GM19468 (cell line): ENCODE data around the gene ELP4.

Experiments used
- ATAC-seq: cut with Tn5 transposase; IDR thresholded peaks from one replicate; pipeline ENCODE4 v1.9.1; 2021; ENCODE audit warnings: mild to moderate bottlenecking, moderate library complexity, moderate number of reproducible peaks; ENCODE audit not compliant: unreplicated experiment; ENCODE audit errors: extremely low read depth

Gene ELP4

DNA sequence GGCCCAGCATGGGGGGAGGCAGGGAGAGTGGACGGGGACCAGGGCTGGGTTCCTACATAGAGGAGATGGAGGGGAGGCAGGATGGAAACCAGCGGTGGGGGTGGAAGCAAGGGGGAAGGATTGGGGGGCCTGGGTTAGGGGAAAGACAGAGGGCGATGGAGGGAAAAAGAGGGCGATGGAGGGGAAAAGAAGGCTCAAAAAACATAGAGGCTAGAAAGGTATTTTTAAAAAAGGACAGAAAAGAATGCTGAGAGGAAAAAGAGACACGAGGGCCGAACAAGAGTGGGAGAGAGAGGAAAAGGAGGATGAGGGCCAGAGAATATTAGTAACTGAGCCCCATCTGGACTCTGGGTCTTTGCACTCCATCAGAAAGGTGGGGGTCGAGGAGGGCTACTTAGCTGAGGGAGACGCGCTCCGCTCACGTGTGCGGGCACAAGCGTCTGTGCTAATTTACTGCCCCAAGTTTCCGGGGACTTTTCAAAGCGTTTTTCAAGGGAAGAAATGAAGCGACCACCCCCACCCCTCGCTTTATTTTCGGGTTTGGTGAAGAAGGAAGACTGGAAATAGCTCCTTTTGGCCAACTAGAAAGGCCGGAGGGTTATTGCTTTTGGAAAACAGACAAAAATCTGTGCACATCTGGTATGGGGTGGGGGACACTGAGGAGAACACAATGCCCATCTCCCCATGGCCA, 287.1 kb downstream of the ELP4 start:
- no peak for ATAC-seq

DNA sequence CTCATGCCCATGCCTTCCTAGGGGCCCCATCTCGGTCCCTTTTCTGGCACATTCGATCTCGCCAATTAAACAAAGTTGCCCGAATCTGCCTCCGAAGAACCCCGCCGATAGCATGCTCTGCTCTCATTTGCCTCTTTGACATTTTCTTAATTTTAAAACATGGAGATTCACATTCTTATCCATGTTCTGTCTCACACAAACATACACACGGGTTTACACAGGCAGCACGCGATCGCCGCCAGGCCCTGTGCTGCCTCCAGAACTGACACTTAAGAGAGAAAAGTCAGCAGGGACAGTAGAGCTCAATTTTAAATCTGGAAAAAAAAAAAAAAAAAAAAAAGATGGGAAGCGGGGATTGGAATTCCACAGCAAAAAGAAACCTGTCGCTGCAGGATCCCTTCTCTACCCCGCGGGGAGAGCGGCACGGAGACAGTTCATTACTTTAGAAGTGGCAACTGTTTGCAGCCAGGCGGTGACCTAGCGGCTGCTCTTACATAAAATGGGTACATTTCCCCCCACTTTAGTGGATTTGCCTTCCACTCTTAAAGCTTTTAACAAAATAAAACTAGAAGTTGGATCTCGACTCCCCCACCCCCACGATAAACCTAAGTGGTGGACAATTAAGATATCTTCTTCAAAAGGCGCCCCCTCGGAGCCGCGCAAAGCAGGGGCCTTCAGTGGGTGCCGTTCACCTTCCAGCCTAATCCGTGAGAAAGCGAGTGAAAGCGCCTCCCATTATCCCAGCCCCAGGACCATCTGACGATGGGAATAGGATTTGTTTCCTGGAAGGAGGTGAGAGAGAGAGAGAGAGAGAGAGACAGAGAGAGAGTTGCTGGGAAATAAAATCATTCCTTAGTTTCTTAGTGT, 287.9 kb downstream of the ELP4 start:
- no peak for ATAC-seq

DNA sequence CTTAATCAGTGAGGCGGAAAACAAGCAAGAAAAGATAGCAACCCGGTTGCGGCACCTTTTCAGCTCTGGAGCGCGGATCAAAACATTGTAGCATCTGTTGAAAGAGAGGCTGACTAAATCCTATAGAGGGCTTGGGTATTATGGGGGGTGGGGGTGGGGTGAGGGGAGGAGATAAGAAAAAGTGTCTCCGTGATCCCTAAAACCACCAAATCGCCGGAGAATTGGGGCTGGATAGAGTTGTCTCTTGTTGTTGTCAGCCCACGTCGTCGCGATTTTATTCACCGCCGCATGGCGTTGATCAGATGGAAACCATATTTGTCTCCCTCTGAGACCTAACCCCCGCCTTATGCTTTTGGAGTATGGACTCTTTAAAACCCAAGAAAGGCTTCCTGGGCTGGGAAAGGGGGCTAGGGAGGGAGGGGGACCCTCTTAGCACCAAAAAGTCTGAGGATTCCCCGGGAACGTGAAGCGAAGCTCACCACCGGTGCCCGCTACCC, 288.5 kb downstream of the ELP4 start:
- no peak for ATAC-seq

DNA sequence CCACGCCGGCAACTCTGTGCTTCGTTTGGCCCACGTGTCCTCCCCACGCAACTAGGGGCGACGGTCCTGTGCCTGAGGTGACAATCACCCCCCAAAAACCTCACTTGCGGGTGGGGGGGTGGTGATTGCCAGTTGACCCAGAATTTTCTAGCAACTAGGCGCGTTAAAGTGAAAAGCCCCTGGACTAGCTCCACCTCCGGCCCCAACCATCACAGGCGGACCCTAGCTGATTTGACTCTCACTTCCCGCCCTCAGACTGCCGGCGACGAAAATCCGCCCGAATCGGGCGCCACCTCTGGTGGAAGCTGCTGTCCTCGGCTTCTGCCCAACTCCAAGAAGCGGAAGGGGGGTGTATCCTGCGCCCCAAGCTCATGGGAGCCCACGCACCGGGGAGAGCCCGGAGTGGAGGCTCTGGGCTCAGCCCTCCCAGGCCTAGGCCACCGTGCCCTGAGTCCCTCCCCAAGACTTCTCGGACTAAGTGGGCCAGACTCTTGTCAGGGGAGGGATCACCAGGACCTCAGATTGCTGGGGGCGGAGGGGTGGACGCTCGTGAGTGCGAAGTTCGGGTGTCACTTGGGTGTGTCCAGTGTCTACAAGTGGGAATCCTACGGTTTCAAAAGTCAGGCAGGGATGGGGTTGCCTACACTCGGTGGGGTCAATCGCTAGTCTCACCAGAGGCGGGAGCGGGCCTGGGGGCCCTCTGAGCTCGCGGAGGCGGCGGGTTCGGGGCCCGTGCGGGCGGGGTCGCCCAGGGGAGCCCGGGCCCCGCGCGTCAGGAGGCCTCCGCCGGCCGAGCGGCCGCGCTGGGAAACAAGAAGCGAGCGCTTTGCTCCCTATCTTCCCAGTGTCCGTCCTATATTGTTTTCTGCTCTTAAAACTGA, 289.2 kb downstream of the ELP4 start:
- ATAC-seq, result no peak

DNA sequence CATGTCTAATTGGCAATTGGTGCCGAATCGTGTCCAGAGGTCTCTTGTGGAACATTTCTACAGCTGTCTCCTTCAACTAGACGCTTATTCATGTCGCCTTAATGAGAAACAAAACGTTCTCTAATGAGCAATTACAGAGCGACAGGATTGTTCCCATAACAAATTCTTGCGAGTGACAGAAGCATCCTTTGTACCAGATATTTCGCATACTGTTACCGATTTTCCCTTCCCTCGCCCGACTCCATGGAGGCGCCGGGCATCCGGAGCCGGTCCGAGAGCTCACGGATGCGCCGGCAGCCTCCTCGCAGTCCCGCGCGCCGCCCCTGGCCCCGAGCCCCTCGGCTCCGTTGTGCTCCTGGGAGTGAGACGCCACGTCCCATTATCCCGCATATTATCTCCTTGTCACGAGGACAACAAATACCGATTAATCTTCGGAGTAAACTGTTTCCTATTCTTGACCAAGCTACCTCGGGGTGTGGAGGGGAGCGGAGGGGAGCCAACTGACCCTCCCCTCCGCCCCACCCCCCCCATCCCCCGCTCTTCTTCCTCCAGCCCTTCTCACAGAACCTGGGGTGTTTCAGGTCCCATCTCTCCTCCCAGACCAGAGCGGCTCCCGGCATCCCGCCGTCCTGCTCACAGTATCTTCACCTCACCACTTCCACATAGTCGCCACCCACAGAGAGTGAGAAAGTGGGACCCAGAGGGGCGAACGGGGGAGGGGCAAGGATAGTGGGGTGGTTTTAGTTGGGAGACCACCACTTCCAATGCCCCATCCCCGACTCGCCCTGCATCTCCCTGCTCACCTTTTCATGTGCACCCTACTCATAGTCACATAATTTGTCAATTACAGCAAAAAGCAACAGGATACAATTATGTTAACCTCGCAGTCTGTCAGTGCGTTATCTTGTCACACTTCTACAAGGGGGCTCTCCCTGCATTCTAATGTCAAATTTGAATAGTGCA, 290.1 kb downstream of the ELP4 start:
- no peak for ATAC-seq

DNA sequence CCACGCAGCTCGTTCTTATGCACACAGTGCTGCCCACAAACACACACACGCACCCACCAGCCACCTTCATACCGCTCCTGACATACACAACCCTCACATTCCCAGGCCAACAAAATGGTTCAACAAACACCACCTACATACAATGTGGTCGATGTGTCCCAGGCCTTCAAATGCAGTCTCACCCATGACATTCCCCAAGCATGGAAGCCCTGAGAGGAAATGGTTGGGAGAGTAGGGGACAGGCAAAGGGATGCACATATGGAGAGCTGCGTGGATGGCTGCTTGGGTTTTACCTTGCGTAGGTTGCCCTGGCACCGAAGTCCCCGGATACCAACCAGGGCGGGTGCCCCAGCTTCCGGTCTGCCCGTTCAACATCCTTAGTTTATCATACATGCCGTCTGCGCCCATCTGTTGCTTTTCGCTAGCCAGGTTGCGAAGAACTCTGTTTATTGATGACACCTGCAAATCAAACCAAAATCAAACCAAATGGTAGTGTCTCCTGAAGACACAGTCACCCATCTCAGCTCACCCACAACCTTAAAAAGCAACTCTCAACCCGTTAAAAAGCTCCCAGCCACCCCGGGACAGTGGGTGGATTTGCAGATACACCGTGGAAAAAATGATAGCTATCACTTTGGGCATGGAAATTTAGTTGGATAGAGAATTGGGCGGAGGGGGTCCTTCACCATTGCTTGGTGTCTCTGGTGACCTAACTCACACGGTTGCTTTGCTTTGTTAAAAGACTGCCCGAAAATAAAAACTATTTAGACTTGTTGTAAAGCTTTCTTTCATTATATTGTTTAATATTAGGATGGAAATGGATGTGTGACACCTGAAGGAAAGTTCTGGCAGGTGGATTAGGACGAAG, 291.1 kb downstream of the ELP4 start:
- ATAC-seq, result no peak

DNA sequence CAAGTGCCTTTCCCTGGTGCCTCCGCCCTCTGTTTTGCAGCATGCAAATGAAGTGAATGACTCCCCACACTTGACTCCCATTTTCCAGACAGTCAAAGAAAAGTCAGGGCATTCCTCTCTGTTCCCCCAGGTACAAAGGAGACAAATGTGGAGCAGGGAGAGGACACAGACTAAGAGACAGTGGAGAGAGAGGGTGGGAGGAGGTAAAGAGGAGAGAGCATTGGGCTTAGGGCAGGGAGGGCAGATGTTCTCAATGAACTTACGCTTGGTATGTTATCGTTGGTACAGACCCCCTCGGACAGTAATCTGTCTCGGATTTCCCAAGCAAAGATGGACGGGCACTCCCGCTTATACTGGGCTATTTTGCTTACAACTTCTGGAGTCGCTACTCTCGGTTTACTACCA, 291.7 kb downstream of the ELP4 start:
- ATAC-seq, result no peak

DNA sequence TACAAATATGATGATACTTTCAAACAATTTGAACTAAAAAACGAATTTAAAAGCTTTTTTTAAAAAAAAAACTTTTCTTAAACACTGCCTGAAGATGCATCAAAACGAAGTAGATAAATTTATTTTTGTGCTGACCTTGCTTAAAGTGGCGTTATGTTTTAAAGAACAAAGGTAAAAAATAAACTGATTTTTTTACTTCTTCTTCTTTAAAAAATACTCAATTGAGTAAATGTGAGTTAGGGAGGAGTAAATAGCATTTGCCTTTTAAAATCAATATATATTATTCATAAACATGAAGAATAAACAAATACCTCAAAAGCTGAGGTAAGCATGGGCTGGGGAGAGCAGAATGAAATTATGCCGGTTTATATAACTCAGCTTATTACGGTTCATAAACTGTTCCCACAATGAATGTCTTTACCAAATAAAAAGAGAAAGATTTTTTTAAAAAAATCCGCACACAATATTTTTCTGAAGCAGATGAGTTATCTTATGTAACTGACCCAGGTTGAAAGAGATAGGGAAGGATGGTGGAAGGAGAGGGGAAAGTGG, 292.5 kb downstream of the ELP4 start:
- no peak for ATAC-seq

DNA sequence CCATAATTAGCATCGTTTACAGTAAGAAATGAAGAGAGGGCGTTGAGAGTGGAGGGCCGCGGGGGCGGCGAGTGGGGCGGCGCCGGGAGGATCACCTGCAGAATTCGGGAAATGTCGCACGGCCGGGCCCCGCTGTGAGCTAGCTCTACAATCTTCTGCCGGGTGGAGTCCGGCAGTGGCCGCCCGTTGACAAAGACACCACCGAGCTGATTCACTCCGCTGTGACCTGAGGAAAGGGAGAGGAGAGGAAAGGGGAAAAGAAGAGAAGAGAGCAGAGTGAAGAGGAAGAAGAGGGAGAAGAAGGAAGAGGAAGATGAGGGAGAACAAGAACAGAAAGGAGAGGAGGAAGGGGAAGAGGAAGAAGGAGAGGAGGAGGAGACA, 293.0 kb downstream of the ELP4 start:
- no peak for ATAC-seq

DNA sequence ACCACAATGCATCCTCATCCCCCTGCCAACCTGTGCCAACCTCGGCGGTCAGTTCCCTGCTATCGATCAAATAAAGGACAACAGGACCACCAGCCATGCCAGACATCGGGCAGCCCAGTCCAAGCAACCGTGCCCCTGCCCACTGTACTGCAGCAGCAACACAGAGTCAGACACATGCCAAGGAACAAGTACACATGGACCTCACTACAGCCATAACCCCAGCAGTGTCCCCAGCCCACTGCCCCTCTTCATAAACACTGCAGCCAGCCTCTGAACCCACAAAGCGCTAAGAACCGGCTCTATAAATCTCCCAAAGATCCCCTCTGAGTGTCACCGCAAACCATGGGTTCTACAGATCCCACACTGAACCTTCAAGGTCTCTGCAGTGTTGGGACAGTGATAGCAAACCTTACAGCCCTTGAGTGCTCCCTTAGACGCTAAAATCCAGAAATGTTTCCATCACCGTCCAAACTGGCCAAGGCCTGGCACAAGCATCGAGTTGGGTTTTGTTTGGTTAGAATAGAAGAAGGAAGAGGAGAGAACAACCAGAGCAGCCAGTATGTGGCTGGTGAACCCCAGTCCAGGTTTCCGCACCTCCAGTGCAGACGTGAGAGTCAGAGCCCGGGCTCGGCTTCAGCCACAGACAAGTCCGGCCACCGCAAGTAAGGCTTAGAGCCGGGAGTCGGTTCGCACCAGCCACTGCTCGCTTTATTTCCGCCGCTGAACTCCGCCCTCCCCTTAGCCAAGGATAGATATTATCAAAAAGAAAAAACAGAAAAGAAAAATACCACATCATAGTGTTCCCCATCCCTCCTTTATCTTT, 293.6 kb downstream of the ELP4 start:
- ATAC-seq, result no peak

DNA sequence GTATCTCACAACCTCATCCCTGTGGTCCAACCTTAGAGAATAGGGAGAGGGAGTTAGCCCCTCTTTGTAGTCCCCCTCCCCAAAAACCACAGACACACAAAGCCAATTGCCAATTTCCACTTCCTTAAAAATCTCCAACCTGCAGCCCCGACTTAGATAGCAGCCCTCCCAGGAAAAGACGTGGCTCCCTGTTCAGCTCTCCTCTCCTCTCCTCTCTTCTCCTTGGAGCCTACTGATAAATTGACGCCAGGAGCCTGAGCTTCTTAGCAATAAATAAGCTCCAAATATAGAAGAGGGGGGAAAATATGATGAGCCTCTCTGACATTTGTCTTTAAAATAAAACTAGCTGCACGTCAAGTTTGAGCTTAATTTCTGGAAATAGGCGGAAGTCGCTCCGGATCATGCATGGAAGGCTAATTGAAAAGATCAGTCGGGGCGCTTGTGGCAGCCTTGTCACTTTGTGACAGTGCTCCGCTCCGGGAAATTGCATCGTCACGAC, 294.3 kb downstream of the ELP4 start:
- no peak for ATAC-seq

DNA sequence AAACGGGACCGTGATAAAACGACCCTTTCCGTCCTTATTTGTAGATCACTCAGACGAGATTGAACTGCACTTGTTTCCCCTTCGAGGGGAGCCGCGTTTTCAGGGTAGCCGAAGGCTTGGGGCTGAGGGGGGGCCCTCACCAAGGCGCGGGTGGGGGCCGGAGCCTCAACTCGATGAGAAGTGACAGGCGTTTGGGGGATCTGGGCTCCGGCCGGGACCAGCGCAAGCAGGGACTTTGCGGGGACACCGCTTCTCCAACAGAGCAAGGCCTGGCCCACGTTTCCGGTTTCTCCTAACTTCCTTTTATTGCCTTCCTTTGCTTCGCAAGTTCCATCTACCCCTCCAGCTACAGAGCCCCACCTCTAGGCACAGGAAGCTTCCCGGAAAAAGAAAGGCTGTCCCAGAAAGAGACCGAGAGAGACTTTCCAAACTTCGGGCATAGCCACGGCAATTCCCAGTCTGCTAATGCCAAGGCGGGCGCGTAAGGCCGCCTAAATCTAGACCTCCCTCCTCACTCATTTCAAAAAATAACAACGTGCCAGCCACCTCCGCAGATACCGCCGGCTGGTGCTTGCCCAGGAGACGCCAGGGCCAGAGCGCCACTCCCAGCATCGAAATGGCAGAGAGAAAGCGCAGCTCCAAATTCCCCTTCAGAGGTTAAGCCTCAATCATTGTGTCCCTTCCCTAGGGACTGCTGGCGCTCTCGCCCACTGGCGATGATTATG, 294.9 kb downstream of the ELP4 start:
- ATAC-seq, result no peak

DNA sequence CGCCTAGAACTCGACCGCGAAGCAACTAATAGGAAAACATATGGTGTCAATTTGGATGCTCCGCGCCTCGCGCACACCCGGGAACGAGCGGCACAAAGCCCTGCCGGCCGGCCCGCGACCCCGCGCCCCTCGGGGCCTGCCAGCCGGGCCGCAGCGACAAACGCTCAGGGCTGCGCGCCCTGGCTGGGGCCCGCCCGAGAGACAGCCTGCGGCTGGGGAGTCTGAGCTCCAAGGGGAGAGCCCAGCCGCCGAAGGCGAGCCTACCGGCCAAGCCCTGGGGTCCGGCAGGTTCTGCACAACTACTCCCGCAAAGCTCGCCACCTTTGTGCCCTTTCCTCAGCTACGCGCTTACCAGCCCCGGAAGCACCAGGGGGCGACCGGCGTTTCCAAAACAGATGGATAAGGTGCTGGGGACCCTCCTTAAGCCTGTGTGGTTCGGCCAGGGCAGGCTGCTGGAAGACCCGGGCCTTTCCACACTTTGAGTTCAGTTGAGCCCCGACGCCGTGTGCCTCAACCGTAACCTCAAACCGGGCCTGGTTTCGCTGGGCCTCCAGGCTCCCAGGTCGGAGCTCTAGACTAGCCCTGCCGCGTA, 295.6 kb downstream of the ELP4 start:
- ATAC-seq, result no peak

DNA sequence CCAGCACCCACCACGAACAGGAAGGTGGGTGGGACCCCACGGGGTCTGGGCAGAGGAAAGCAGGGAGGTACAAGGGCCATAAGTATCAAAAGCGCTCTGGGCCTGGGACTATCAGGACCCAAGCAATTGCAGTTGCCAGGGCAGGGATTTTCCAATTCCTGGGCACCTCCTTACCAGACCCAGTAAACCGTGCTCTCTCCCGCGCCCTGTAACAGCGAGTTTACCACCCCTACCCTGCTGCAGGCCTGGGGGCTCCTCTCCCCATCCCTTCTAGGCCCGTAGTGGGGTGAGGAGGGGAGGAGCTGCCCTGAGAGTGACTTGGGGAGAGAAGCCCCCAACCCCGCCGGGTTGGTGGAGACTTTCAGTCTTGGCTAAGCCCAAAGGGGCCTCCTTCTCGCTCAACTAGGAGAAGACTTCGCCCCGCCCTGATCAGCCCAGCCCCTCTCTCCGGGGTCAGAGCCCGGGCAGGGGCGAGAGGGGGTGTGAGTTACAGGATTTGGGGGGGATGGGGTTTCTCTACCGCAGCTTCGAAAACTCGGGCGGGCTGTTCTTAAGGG, 296.1 kb downstream of the ELP4 start:
- ATAC-seq, result no peak

DNA sequence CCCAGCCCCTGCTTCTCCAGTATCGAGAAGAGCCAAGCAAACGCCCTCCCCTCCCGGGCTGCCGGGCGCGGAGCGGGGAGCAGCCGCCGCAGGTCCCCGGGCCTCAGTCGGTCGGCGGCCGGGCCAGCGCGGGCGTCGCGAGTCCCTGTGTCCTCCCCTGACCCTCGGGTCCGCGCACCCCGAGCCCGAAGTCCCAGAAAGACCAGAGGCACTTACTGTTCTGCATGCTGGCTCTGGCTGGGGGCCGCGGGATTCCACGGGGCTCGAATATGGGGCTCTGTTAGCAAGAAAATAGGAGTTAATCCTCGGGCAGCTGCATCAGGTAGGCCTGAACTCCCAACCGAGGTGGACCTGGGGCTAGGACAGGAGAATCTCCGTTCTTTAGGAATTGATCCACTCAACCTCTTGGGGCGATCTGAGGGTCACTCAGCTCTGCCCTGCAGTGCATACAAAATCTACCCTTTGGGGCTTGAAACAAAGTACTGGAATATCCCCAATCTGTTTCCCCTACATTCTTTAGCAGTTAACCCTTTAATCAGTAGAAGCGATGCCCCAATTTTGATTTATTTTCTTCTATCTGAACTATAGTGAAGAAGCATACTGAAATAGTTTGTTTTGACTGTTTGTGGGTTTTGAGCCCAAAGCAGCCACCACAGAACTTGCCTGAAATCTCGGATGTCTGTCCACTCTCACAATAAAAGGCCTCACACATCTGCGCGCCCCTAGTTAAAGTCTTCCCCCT, 296.8 kb downstream of the ELP4 start:
- ATAC-seq, result no peak
